Nephron progenitor cell (in vitro differentiated cells): Measurements from ENCODE around the gene TXNDC16.

Experiments
- DNase-seq: peaks from one replicate; pipeline ENCODE4 v3.0.0; 2021
- H3K27ac Mint-ChIP-seq: 2 replicates; pipeline ENCODE4 v1.8.0; 2021; ENCODE audit warnings: mild to moderate bottlenecking, moderate library complexity, mixed read lengths
- H3K27me3 Mint-ChIP-seq: 2 replicates; pipeline ENCODE4 v1.8.0; 2021; ENCODE audit warnings: mild to moderate bottlenecking, low read depth, mixed read lengths; ENCODE audit not compliant: poor library complexity
- H3K36me3 Mint-ChIP-seq: 2 replicates; pipeline ENCODE4 v1.8.0; 2021; ENCODE audit warnings: low read depth, mixed read lengths
- H3K4me1 Mint-ChIP-seq: 2 replicates; pipeline ENCODE4 v1.8.0; 2021; ENCODE audit warnings: mixed read lengths
- H3K4me3 Mint-ChIP-seq: 2 replicates; pipeline ENCODE4 v1.8.0; 2021; ENCODE audit warnings: mild to moderate bottlenecking, moderate library complexity, mixed read lengths
- H3K9me3 Mint-ChIP-seq: 2 replicates; pipeline ENCODE4 v1.8.0; 2021; ENCODE audit warnings: mild to moderate bottlenecking, moderate library complexity, mixed read lengths
- CTCF ChIP-seq: fragments of 200-600 bp; sonication (generic); IDR thresholded peaks from 2 replicates; pipeline ENCODE4 v1.5.0; 2021; ENCODE audit warnings: antibody characterized with exemption

TXNDC16 gene

DNA sequence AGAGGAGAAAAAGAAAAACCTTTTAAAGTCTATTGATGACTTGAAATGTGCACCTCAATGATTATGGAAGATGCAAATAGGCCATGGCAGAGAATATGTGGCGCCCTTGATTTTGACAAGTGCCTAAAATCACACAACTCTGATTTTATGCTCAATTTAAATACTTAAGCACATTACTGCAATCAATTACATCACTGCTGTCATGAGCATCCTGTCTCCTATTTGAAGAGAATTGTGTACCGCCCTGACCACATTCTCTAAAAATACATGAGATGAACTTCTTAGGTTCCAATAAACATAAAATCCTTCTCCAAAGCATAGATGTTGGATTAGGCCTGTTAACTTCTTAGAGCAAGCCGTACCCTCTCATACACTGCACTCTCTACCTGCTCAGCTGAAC, 1.6 kb downstream of the TXNDC16 start:
- H3K27ac Mint-ChIP-seq = no peak overlapping the region
- peaks cover 9% of the 10 kb centered on the region for H3K36me3 Mint-ChIP-seq
- H3K4me3 Mint-ChIP-seq = peak overlapping the region; percentile 88

GRCh38 chr14:52547526-52547925, 4.8 kb downstream of the TXNDC16 start:
- peaks cover 52% of the 10 kb centered on the region for H3K4me1 Mint-ChIP-seq
- H3K27ac Mint-ChIP-seq = no peak overlapping the region
- H3K27me3 Mint-ChIP-seq = no peaks in the 10 kb centered on the region
- peaks cover 6% of the 10 kb centered on the region for H3K9me3 Mint-ChIP-seq
- H3K36me3 Mint-ChIP-seq = peaks cover 9% of the 10 kb centered on the region
- H3K4me3 Mint-ChIP-seq = no peak overlapping the region
- no peak for DNase-seq
- no peak for TF ChIP-seq CTCF

More for the DNA sequence above, 1.6 kb downstream of the TXNDC16 start:
- Mint-ChIP-seq H3K9me3 (peaks cover 6% of the 10 kb centered on the region), H3K4me1 (peaks cover 59% of the 10 kb centered on the region), H3K27me3 (no peaks in the 10 kb centered on the region)
- no peak for TF ChIP-seq CTCF
- DNase-seq = no peak

- Mint-ChIP-seq H3K27ac (no peak overlapping the region), H3K27me3 (no peaks in the 10 kb centered on the region), H3K9me3 (peaks cover 6% of the 10 kb centered on the region), H3K36me3 (peaks cover 9% of the 10 kb centered on the region), H3K4me3 (no peak overlapping the region), H3K4me1 (peaks cover 52% of the 10 kb centered on the region)
- TF ChIP-seq CTCF = no peak
- no peak for DNase-seq
Observed at GRCh38 chr14:52547027-52547426, 5.3 kb downstream of the TXNDC16 start.

DNA sequence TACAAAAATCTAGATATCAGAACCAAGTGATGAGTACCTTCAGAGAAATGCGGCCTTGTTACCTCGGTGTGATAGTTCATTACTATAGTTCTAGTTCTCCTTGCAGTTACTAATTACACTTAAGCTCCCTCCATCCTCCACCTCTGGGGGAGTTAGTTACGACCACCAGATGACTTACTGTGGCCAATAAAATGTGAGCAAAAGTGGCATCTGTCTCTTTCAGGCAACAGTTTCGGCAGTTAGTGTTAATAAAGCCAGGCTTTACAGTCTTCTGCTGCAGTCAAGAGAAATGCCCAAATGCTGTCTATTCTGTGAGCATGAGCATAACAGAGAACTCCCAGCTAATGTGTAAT, 6.0 kb downstream of the TXNDC16 start:
- Mint-ChIP-seq H3K4me3 (no peak overlapping the region), H3K4me1 (peaks cover 45% of the 10 kb centered on the region), H3K9me3 (peaks cover 6% of the 10 kb centered on the region), H3K27me3 (no peaks in the 10 kb centered on the region), H3K36me3 (peaks cover 9% of the 10 kb centered on the region), H3K27ac (no peak overlapping the region)
- no peak for TF ChIP-seq CTCF
- no peak for DNase-seq

DNA sequence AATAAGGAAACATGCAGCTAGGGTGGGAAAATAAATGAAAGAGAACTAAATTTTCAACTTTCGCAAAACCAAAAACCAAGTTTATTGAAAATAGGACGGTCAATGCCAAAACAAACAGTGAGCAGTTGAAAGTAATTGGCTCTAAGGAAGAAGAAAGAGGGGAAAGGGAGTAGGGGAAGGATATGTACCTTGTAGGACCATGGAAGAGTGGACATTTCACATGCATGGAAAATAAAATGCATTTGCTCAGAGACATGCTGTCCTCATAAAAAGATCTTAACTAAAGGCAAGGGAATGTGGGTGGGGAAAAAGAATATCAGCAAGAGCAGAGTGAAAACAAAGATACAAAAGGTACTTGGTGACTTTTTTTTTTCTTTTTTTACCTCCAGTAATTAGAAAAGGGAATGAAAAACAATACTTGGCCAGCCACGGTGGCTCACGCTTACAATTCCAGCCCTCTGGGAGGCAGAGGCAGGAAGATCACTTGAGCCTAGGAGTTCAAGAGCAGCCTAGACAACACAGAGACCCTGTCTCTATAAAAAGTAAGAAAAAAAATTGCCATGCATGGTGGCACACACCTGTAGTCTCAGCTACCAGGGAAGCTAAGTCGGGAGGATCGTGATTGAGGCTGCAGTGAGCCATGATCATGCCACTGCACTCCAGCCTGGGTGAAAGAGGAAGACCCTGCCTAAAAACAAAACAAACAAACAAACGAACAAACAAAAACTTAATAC, 6.6 kb downstream of the TXNDC16 start:
- Mint-ChIP-seq H3K4me1 (peaks cover 39% of the 10 kb centered on the region), H3K4me3 (no peak overlapping the region), H3K9me3 (peaks cover 6% of the 10 kb centered on the region), H3K27ac (no peak overlapping the region), H3K36me3 (peaks cover 9% of the 10 kb centered on the region), H3K27me3 (no peaks in the 10 kb centered on the region)
- TF ChIP-seq CTCF = no peak
- no peak for DNase-seq

- Mint-ChIP-seq H3K4me3 (no peak overlapping the region), H3K27me3 (no peaks in the 10 kb centered on the region), H3K4me1 (no peaks in the 10 kb centered on the region), H3K27ac (no peak overlapping the region), H3K9me3 (no peaks in the 10 kb centered on the region), H3K36me3 (peaks cover 40% of the 10 kb centered on the region)
- DNase-seq = no peak
- TF ChIP-seq CTCF = no peak
Observed at GRCh38 chr14:52538623-52539022, 13.7 kb downstream of the TXNDC16 start.
